K562 (cell line): Measurements from ENCODE around the gene ANKRD65. TPM values are rescaled to one million over a fixed set of nuclear protein-coding genes. Genes with fewer than 3 reads are reported as not detected.

Experiments used
- CBX2 ChIP-seq: fragments of 200-600 bp; sonication (generic); IDR thresholded peaks from one replicate; pipeline ENCODE4 v1.6.1; 2012; ENCODE audit warnings: mild to moderate bottlenecking, low read length, inconsistent platforms; ENCODE audit not compliant: insufficient read depth, poor library complexity, severe bottlenecking
- CBX3 ChIP-seq, 2 experiments: IDR thresholded peaks; 1 replicate in 1 of 2; 2 replicates in 1 of 2; pipeline ENCODE4 v1.6.1; 2012; ENCODE audit warnings: inconsistent platforms in 2 of 2, low read length in 2 of 2, borderline replicate concordance in 1 of 2, control low read depth in 1 of 2
- CEBPG ChIP-seq, 3 experiments: fragments of 200-800 bp in 1 of 3; sonication (Bioruptor generic) in 1 of 3; sonication (generic) in 1 of 3; formaldehyde crosslinking in 1 of 3; IDR thresholded peaks in 2 of 3; conservative IDR thresholded peaks in 1 of 3; 2 replicates each; pipeline versions ENCODE4 v1.6.1 to v1.8.0; 2016 to 2022; ENCODE audit warnings: missing compliant biosample characterization in 2 of 3, missing genetic modification characterization in 2 of 3, mild to moderate bottlenecking in 1 of 3, missing genetic modification reagents in 1 of 3
- CREM ChIP-seq: IDR thresholded peaks from 2 replicates; pipeline ENCODE4 v1.6.1; 2014; ENCODE audit warnings: antibody characterized with exemption, low read depth
- JUN ChIP-seq, 2 experiments: sonication (generic) in 1 of 2; formaldehyde crosslinking in 1 of 2; IDR thresholded peaks; 2 replicates each; pipeline versions ENCODE4 v1.6.1 to v1.8.0; 2012 to 2022; ENCODE audit warnings: borderline replicate concordance in 2 of 2, mild to moderate bottlenecking in 2 of 2, improper control_type of control experiment in 1 of 2, low read depth in 1 of 2, low read length in 1 of 2, missing genetic modification reagents in 1 of 2
- RBM14 ChIP-seq: fragments of 200-400 bp; formaldehyde crosslinking; IDR thresholded peaks from 2 replicates; pipeline ENCODE4 v1.6.1; 2018; ENCODE audit warnings: low read depth, mild to moderate bottlenecking, low read length, moderate library complexity, borderline replicate concordance; ENCODE audit not compliant: insufficient read depth
- SIN3A ChIP-seq, 2 experiments: fragments of 150-350 bp in 1 of 2; IDR thresholded peaks; 2 replicates each; pipeline ENCODE4 v1.6.1; 2011 to 2016; ENCODE audit warnings: borderline replicate concordance in 2 of 2, low read depth in 2 of 2, low read length in 2 of 2, mild to moderate bottlenecking in 2 of 2, moderate library complexity in 2 of 2; ENCODE audit not compliant: control insufficient read depth in 1 of 2
- TAF9B ChIP-seq: fragments of 450-650 bp; IDR thresholded peaks from 2 replicates; pipeline ENCODE4 v1.6.1; 2018; ENCODE audit warnings: mild to moderate bottlenecking; ENCODE audit not compliant: partially characterized antibody
- ZNF696 ChIP-seq: fragments of 250-450 bp; sonication (Bioruptor Pico); conservative IDR thresholded peaks from 2 replicates; pipeline ENCODE4 v1.4.0; 2020; ENCODE audit warnings: mild to moderate bottlenecking, moderate library complexity
- ZNF780A ChIP-seq: fragments of 250-450 bp; sonication (Bioruptor Pico); IDR thresholded peaks from 2 replicates; pipeline ENCODE4 v1.5.0; 2021; ENCODE audit warnings: mild to moderate bottlenecking
- polyA plus RNA-seq, 8 experiments: library from polyadenylated mRNA; depleted of rRNA in 4 of 8; stranded (reverse) in 5 of 8; unstranded in 3 of 8; fragments of >200 nt; fragmentation: Nextera tagmentation in 2 of 8; fragmentation: Illumina TruSeq in 1 of 8; extraction: Ambion mirVana in 2 of 8; extraction: Trizol in 1 of 8; gene quantifications; 2 replicates each; pipeline versions ENCODE4 v1.2.1 to v1.2.3, GENCODE V29; 2011 to 2014; ENCODE audit warnings: inconsistent platforms in 1 of 8, missing spikeins in 1 of 8
- total RNA-seq, 7 experiments: library from RNA; depleted of rRNA in 6 of 7; stranded (reverse); fragments of >200 nt in 6 of 7; fragmentation: Illumina TruSeq in 2 of 7; extraction: Trizol in 2 of 7; gene quantifications; 2 replicates each; pipeline versions ENCODE4 v1.2.1 to v1.2.3, GENCODE V29; 2011 to 2021; ENCODE audit warnings: low replicate concordance in 1 of 7
- TF ChIP-seq, protein P1 (sequence below): fragments of 450-650 bp; IDR thresholded peaks from 2 replicates; pipeline ENCODE4 v1.6.1; 2016; ENCODE audit warnings: low read depth
- TF ChIP-seq, protein P2 (sequence below): sonication (generic); formaldehyde crosslinking; IDR thresholded peaks from 2 replicates; pipeline ENCODE4 v1.8.1; 2023; ENCODE audit warnings: mild to moderate bottlenecking, missing genetic modification reagents, moderate library complexity
- TF ChIP-seq, protein P3 (sequence below): fragments of 250-450 bp; sonication (Bioruptor Pico); IDR thresholded peaks from 2 replicates; pipeline ENCODE4 v1.4.0; 2020; ENCODE audit warnings: mild to moderate bottlenecking

Gene ANKRD65
- total and polyA plus RNA-seq, 9 of the 15 experiments (the other 6 are each of a cell fraction or from before 2014, with no cell fraction given) = not detected

GRCh38 chr1:1441002-1441888, 20.2 kb upstream of the ANKRD65 start (continued):
- TF ChIP-seq RBM14 (no peak), ZNF780A (no peak), CEBPG (CRISPR knock-in tag; IDR thresholded peaks at IDR 0.05) (no peak), CEBPG (tag; conservative IDR thresholded peaks at IDR 0.05 in 1 of 2, IDR thresholded peaks at IDR 0.05 in 1 of 2) (no peak), ZNF696 (CRISPR knock-in tag) (no peak), CBX2 (no peak), CBX3 (IDR thresholded peaks at IDR 0.05; ENCODE audit: borderline replicate concordance in 1 of 2, low read length in 2 of 2) (0 out of 3 replicates have a peak, but pooled peaks of 1 of the 2 experiments have one; percentile 59), TAF9B (no peak), JUN (IDR thresholded peaks at IDR 0.05; ENCODE audit: borderline replicate concordance, low read depth, low read length) (peak; percentile 45; the same call in 1 of the 2 replicates), JUN (CRISPR knock-in tag; IDR thresholded peaks at IDR 0.05; ENCODE audit: borderline replicate concordance) (no peak), CREM (peak; percentile 60), SIN3A (IDR thresholded peaks at IDR 0.05; ENCODE audit: borderline replicate concordance in 2 of 2, control insufficient read depth in 1 of 2, low read depth in 2 of 2, low read length in 2 of 2) (peak in 1 of 2 experiments; percentile 60; a peak in 1 of 4 replicates)
- TF ChIP-seq, protein P1, sequence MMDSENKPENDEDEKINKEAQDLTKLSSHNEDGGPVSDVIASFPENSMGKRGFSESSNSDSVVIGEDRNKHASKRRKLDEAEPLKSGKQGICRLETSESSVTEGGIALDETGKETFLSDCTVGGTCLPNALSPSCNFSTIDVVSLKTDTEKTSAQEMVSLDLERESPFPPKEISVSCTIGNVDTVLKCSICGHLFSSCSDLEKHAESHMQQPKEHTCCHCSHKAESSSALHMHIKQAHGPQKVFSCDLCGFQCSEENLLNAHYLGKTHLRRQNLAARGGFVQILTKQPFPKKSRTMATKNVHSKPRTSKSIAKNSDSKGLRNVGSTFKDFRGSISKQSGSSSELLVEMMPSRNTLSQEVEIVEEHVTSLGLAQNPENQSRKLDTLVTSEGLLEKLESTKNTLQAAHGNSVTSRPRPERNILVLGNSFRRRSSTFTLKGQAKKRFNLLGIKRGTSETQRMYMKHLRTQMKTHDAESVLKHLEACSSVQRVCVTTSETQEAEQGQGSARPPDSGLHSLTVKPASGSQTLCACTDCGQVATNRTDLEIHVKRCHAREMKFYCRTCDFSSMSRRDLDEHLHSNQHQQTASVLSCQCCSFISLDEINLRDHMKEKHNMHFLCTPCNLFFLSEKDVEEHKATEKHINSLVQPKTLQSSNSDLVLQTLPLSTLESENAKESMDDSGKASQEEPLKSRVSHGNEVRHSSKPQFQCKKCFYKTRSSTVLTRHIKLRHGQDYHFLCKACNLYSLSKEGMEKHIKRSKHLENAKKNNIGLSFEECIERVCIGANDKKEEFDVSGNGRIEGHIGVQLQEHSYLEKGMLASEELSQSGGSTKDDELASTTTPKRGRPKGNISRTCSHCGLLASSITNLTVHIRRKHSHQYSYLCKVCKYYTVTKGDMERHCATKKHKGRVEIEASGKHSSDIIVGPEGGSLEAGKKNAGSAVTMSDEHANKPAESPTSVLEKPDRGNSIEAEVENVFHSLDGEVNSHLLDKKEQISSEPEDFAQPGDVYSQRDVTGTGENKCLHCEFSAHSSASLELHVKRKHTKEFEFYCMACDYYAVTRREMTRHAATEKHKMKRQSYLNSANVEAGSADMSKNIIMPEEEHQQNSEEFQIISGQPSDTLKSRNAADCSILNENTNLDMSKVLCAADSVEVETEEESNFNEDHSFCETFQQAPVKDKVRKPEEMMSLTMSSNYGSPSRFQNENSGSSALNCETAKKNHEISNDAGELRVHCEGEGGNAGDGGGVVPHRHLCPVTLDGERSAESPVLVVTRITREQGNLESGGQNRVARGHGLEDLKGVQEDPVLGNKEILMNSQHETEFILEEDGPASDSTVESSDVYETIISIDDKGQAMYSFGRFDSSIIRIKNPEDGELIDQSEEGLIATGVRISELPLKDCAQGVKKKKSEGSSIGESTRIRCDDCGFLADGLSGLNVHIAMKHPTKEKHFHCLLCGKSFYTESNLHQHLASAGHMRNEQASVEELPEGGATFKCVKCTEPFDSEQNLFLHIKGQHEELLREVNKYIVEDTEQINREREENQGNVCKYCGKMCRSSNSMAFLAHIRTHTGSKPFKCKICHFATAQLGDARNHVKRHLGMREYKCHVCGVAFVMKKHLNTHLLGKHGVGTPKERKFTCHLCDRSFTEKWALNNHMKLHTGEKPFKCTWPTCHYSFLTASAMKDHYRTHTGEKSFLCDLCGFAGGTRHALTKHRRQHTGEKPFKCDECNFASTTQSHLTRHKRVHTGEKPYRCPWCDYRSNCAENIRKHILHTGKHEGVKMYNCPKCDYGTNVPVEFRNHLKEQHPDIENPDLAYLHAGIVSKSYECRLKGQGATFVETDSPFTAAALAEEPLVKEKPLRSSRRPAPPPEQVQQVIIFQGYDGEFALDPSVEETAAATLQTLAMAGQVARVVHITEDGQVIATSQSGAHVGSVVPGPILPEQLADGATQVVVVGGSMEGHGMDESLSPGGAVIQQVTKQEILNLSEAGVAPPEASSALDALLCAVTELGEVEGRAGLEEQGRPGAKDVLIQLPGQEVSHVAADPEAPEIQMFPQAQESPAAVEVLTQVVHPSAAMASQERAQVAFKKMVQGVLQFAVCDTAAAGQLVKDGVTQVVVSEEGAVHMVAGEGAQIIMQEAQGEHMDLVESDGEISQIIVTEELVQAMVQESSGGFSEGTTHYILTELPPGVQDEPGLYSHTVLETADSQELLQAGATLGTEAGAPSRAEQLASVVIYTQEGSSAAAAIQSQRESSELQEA = no peak
- TF ChIP-seq, protein P2, sequence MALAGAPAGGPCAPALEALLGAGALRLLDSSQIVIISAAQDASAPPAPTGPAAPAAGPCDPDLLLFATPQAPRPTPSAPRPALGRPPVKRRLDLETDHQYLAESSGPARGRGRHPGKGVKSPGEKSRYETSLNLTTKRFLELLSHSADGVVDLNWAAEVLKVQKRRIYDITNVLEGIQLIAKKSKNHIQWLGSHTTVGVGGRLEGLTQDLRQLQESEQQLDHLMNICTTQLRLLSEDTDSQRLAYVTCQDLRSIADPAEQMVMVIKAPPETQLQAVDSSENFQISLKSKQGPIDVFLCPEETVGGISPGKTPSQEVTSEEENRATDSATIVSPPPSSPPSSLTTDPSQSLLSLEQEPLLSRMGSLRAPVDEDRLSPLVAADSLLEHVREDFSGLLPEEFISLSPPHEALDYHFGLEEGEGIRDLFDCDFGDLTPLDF (CRISPR knock-in tag) = no peak; the same call in 1 of the 2 replicates
- TF ChIP-seq, protein P3, sequence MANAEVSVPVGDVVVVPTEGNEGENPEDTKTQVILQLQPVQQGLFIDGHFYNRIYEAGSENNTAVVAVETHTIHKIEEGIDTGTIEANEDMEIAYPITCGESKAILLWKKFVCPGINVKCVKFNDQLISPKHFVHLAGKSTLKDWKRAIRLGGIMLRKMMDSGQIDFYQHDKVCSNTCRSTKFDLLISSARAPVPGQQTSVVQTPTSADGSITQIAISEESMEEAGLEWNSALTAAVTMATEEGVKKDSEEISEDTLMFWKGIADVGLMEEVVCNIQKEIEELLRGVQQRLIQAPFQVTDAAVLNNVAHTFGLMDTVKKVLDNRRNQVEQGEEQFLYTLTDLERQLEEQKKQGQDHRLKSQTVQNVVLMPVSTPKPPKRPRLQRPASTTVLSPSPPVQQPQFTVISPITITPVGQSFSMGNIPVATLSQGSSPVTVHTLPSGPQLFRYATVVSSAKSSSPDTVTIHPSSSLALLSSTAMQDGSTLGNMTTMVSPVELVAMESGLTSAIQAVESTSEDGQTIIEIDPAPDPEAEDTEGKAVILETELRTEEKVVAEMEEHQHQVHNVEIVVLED (CRISPR knock-in tag) = no peak
